HEK293T (cell line): ENCODE results near the gene NKX1-2.

Source experiments
- ARNT ChIP-seq: fragments of 450-650 bp; IDR thresholded peaks from 2 replicates; pipeline ENCODE4 v1.6.1; 2017; ENCODE audit warnings: mild to moderate bottlenecking
- LEF1 ChIP-seq: fragments of 450-650 bp; IDR thresholded peaks from 2 replicates; pipeline ENCODE4 v1.6.1; 2017; ENCODE audit warnings: mild to moderate bottlenecking, borderline replicate concordance
- SUZ12 ChIP-seq: fragments of 450-650 bp; IDR thresholded peaks from 2 replicates; pipeline ENCODE4 v1.6.1; 2016; ENCODE audit warnings: mild to moderate bottlenecking
- TARDBP ChIP-seq: fragments of 450-650 bp; IDR thresholded peaks from 2 replicates; pipeline ENCODE4 v1.6.1; 2016
- ZNF384 ChIP-seq: fragments of 450-650 bp; IDR thresholded peaks from 2 replicates; pipeline ENCODE4 v1.6.1; 2016

GRCh38 chr10:124401633-124402032 lies 48.2 kb downstream of the NKX1-2 start:
- TF ChIP-seq SUZ12 = no peak
- TF ChIP-seq ZNF384 = no peak
- no peak for TF ChIP-seq ARNT
- no peak for TF ChIP-seq LEF1
- no peak for TF ChIP-seq TARDBP
